GM18867 (cell line): ENCODE data around the gene PC.

Source experiments
- ATAC-seq: cut with Tn5 transposase; IDR thresholded peaks from one replicate; pipeline ENCODE4 v1.9.1; 2021; ENCODE audit warnings: mild to moderate bottlenecking, moderate library complexity; ENCODE audit not compliant: unreplicated experiment

Gene PC

GRCh38 chr11:66886671-66887221 is 71.4 kb downstream of the PC start:
- ATAC-seq = no peak

GRCh38 chr11:66885950-66886440 is 72.2 kb downstream of the PC start:
- ATAC-seq = no peak

- ATAC-seq = no peak
Observed at GRCh38 chr11:66885469-66885868, 72.7 kb downstream of the PC start.

GRCh38 chr11:66884443-66884842 is 73.7 kb downstream of the PC start:
- ATAC-seq = no peak

- ATAC-seq = no peak
Observed at GRCh38 chr11:66883016-66883965, 74.9 kb downstream of the PC start.

- no peak for ATAC-seq
Observed at GRCh38 chr11:66882561-66883015, 75.6 kb downstream of the PC start.

GRCh38 chr11:66881927-66882452 is 76.2 kb downstream of the PC start:
- no peak for ATAC-seq

GRCh38 chr11:66881451-66881835 is 76.7 kb downstream of the PC start:
- no peak for ATAC-seq

GRCh38 chr11:66880496-66881450 is 77.4 kb downstream of the PC start:
- no peak for ATAC-seq

GRCh38 chr11:66879999-66880398 is 78.2 kb downstream of the PC start:
- ATAC-seq = no peak

- ATAC-seq = no peak
Observed at GRCh38 chr11:66879583-66879982, 78.6 kb downstream of the PC start.

- ATAC-seq = no peak
Observed at GRCh38 chr11:66879000-66879399, 79.2 kb downstream of the PC start.

- ATAC-seq = no peak
Observed at GRCh38 chr11:66878474-66878873, 79.7 kb downstream of the PC start.

GRCh38 chr11:66877588-66878385 is 80.4 kb downstream of the PC start:
- no peak for ATAC-seq

GRCh38 chr11:66875378-66875777 is 82.8 kb downstream of the PC start:
- no peak for ATAC-seq

GRCh38 chr11:66874232-66874631 is 84.0 kb downstream of the PC start:
- ATAC-seq = no peak

GRCh38 chr11:66871521-66871901 is 86.7 kb downstream of the PC start:
- no peak for ATAC-seq

- ATAC-seq = no peak
Observed at GRCh38 chr11:66870616-66871520, 87.3 kb downstream of the PC start.

GRCh38 chr11:66870131-66870530 is 88.1 kb downstream of the PC start:
- no peak for ATAC-seq
